ENCODE data around the gene SUGCT. TPM values are rescaled to one million over a fixed set of nuclear protein-coding genes. Genes with fewer than 3 reads are reported as not detected.

SUGCT gene
- total RNA-seq, 1 donor, result 9.9 TPM

DNA sequence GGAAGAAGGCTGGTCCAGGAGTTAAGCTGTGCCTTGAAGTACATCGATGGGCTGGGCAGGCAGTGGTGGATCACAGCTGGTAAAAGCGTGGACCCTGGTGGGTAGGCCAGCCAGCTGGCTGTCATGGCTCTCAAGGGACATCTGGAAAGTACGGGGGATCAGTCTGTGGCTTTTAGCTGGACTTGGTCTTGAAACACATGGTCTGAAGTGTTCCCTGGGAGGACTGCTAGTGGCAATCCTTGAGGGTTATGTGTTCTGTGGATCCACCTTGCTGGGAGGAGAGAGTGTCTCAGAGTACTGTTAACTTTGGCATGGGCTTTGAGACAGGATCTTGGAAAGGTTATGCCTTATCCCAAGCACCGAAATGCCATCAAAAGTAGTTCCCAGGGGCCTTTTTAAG is 754.3 kb downstream of the SUGCT start:
- DNase-seq (ENCODE audit: low read depth), result no peak
- TF ChIP-seq, protein P1, sequence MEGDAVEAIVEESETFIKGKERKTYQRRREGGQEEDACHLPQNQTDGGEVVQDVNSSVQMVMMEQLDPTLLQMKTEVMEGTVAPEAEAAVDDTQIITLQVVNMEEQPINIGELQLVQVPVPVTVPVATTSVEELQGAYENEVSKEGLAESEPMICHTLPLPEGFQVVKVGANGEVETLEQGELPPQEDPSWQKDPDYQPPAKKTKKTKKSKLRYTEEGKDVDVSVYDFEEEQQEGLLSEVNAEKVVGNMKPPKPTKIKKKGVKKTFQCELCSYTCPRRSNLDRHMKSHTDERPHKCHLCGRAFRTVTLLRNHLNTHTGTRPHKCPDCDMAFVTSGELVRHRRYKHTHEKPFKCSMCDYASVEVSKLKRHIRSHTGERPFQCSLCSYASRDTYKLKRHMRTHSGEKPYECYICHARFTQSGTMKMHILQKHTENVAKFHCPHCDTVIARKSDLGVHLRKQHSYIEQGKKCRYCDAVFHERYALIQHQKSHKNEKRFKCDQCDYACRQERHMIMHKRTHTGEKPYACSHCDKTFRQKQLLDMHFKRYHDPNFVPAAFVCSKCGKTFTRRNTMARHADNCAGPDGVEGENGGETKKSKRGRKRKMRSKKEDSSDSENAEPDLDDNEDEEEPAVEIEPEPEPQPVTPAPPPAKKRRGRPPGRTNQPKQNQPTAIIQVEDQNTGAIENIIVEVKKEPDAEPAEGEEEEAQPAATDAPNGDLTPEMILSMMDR (IDR thresholded peaks at IDR 0.05; ENCODE audit: insufficient read depth, low read depth, low read length), result no peak
- no peak overlapping the region for H3K4me3 ChIP-seq (ENCODE audit: low read depth, low read length)

GRCh38 chr7:40889539-40889938 is 754.7 kb downstream of the SUGCT start:
- TF ChIP-seq, protein P1 (IDR thresholded peaks at IDR 0.05; ENCODE audit: insufficient read depth, low read depth, low read length), result no peak
- DNase-seq (ENCODE audit: low read depth), result peak; percentile 43
- no peak overlapping the region for H3K4me3 ChIP-seq (ENCODE audit: low read depth, low read length)

- no peak overlapping the region for H3K4me3 ChIP-seq (ENCODE audit: low read depth, low read length)
- TF ChIP-seq, protein P1 (IDR thresholded peaks at IDR 0.05; ENCODE audit: insufficient read depth, low read depth, low read length), result no peak
- no peak for DNase-seq (ENCODE audit: low read depth)
Observed at GRCh38 chr7:40890088-40890692, 755.4 kb downstream of the SUGCT start.

GRCh38 chr7:40891232-40891631 is 756.4 kb downstream of the SUGCT start:
- no peak overlapping the region for H3K4me3 ChIP-seq (ENCODE audit: low read depth, low read length)

DNA sequence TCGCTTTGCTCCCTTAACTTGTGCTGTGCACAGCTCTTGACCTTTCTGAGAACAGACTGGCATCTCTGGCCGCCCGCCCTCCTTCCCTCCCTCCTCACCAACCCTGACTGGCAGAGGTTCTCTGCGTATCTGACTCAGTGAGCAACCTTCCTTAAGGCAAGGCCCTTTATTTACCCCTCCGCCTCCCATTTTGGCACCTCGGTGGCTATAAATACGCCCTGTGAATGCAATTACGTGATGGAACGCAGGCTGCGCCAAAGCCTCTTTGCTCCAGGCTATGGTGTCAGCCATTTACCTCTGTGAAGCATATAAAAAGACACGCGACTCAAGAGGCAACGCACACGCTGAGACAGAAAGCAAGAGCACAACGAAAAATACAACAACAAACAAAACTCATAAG is 764.3 kb downstream of the SUGCT start:
- DNase-seq (ENCODE audit: low read depth), result peak; percentile 38
- TF ChIP-seq, protein P1 (IDR thresholded peaks at IDR 0.05; ENCODE audit: insufficient read depth, low read depth, low read length), result no peak
- no peak overlapping the region for H3K4me3 ChIP-seq (ENCODE audit: low read depth, low read length)

More at GRCh38 chr7:40891232-40891631, 756.4 kb downstream of the SUGCT start:
- DNase-seq (ENCODE audit: low read depth), result no peak
- TF ChIP-seq, protein P1 (IDR thresholded peaks at IDR 0.05; ENCODE audit: insufficient read depth, low read depth, low read length), result no peak

GRCh38 chr7:40899636-40900507 is 765.1 kb downstream of the SUGCT start:
- TF ChIP-seq, protein P1 (IDR thresholded peaks at IDR 0.05; ENCODE audit: insufficient read depth, low read depth, low read length), result no peak
- DNase-seq (ENCODE audit: low read depth), result no peak
- H3K4me3 ChIP-seq (ENCODE audit: low read depth, low read length), result no peak overlapping the region
